Hepatic stellate cell (primary cell): Measurements from ENCODE around the gene CACNA2D3.
"Not testable (repeated sequence)": the region's sequence is repeated elsewhere in the genome, so short reads cannot be mapped to it uniquely, and the experiment has no call there.

ENCODE experiments used
- DNase-seq: peaks from one replicate; pipeline ENCODE4 v3.0.0; 2011; ENCODE audit warnings: low spot score

The CACNA2D3 gene

DNA sequence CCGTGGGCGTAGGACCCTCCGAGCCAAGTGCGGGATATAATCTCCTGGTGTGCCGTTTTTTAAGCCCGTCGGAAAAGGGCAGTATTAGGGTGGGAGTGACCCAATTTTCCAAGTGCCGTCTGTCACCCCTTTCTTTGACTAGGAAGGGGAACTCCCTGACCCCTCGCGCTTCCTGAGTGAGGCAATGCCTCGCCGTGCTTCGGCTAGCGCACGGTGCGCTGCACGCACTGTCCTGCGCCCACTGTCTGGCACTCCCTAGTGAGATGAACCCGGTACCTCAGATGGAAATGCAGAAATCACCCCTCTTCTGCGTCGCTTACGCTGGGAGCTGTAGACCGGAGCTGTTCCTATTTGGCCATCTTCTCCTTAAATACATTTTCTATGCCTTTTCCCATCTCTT lies 342.2 kb downstream of the CACNA2D3 start:
- not testable (repeated sequence) for DNase-seq

DNA sequence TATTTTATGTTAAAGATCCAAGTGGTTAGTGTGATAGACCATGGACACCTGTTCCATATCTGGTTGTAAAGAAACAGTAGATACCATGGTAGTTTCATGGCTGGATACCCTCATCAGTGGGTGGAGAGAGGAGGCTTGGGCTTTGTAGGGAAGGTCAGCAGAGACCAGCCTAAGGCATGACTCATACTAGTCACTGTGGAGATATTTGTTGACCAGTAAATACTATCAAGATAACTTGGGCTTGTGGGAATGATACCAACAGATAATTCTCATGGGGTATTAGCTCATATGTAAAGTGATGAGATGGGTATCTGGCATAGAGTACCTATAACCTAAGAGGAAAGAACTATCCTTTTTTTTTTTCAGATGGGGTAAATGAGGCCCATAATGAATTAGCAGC lies 354.5 kb downstream of the CACNA2D3 start:
- no peak for DNase-seq

GRCh38 chr3:54481606-54482365 lies 359.4 kb downstream of the CACNA2D3 start:
- no peak for DNase-seq

DNA sequence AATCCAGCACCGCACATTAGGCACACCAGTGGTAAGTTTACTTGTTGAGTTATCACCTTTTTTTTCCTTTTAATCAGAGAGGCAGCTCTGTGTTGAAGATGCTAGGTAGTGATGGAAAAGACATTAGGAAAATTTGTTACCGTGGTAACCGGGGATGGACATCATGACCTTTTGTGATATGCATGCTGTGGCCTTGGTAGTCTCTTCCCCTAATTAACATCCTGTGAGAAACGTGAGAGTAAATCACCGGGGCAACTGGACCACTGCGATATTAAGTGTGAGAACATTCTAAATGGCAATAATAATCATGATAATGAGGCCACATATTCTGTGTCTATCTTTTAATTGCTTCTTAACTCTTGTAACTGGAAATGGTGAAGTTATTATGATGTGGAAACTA lies 362.0 kb downstream of the CACNA2D3 start:
- no peak for DNase-seq

GRCh38 chr3:54486317-54486716 lies 364.0 kb downstream of the CACNA2D3 start:
- no peak for DNase-seq

DNA sequence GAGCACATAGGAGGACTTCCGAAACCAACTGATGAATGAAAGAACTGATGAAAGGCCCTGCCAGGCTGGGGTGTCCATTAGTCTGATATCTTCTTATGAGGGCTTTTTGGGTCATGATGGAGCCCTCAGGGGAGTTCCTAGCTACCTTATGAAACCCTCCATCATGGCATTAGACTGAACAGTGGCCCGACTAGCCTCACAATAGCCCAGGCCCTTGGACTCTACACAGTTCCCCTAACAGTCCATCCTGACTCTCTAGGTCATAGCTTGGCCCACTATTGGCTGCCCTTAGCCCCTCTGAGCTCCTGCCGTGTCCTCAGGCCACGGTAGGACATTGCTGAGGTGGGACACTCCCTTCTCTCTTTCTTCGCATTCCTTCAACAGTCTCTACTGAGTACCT lies 365.9 kb downstream of the CACNA2D3 start:
- no peak for DNase-seq

- DNase-seq = no peak
These were observed 371.9 kb downstream of the CACNA2D3 start for GRCh38 chr3:54494209-54494608.

DNA sequence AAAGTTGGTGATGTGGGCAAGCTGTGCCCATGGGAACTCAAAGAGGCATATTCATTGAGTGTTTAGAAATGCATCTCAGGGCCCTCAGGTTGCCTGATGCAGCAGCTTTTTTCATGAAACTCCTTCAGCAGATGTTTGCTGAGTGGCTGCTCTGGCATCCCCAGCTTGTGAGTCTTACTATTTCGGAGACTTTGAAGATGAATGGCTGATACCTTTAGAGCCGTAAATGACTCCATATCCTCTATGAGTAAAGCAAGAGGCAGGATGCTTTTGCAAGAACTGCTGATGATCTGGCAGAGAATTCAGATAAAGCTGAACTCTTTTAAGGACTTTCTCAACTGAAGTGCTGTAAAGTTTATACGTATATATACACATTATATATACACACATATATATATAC lies 384.3 kb downstream of the CACNA2D3 start:
- DNase-seq = no peak

DNA sequence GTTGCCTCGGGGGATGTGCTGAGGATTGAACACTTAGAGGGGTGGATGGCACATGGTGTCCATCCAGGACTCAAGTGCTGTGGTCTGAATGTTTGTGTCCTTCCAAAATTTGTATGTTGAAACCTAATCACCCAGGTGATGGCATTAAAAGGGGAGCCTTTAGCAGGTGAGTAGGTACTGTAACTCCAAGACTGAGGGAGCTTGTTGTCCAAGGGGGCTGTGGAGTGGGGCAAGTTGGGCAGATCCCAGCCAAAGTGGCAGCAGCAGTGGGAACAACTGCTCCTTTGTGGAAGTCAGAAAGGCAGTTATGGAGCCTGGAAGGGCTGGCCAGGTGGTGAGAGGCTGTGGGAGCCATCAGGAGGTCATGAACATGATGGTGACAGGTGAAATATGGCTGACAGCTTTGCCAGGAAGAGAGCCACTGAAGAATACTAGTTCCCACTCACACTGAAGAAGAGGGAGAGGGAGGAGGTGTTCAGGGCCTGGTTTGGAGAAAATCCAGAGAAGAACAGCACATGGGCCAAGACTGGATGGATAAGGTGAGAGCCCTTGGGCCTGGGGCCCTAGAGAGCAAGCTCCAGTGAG lies 385.6 kb downstream of the CACNA2D3 start:
- DNase-seq = no peak

DNA sequence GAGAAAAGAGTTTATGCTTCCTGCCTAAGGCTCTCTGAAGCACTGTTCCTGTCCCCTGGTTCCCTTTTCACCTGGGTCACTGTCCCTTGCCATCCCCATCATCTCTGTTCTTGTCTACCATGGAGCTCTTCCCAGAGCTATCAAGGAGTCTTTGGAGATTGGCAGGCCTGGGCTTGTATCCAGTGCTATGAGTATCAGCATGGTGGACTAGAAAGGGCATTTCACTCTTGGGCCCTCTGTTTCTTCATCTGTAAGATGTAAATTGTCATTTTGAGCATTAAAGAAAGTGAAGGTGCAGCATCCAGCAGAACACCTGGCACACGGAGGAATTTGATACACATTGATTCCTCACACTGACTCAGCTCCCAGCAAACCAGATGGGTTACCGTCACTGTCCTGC lies 388.2 kb downstream of the CACNA2D3 start:
- no peak for DNase-seq

DNA sequence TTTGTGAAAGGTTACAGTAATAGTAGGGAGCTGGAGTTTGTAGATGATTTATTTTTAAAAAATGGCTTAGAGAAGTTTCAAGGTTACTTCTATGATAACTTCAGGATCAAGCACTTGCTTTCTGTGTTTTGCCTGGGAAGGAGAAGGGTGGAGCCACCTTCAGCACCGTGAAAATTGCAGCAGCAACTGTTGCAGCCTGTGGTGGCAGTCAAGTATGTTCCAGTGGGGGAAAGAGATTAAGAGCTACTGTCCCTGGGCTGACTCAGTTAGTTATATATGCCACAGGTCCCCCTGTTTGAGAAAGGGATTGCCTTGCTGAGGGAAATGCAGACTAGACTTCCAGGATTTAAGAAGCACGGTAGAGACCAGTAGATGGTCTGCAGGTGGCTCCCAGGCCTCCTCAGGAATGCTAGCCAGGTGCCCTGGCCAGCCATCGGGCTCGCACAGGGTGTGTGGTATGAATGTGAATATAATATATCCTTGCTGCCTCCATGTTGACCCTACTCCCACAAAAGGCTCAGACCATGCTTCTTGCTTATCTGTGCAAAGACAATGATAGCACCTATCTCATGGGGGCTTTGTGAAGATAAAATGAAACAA lies 389.5 kb downstream of the CACNA2D3 start:
- no peak for DNase-seq

DNA sequence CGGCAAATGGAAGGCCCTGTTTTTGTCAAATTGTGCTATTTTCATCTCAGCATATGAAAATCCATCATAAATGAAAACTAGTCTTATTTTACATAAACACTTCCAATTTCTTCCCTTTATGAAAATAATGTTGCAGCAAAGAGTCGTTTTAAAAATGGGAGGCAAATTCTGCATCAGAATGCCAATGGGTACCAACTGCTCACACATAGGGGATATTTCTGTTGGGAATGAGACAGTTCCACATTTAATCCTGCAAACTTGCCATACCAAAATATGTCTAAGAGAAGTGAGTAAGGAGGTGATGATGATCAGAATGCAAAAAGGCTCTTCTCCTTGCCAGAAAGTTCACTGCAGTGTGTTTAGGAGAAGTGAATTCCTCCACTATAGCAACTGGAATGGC lies 391.7 kb downstream of the CACNA2D3 start:
- no peak for DNase-seq

DNA sequence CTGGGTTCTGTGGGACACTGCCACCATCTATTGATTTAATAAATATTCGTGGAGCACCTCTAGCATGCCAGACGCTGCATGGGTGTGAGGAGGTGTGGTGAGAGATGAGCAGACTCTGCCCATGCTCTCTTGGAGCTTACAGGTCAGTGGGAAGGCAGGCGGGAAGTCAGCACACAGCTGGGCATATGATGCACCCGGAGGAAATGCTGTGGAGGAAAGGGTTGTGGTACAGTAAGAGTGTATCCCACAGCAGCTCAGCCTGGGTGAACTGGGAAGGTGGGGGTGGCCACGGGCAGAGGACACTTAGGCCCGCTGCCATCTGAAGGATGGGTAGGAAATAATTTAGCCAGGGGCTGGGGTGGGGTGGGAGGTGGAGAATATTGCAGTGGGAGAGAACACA lies 392.1 kb downstream of the CACNA2D3 start:
- DNase-seq = no peak

DNA sequence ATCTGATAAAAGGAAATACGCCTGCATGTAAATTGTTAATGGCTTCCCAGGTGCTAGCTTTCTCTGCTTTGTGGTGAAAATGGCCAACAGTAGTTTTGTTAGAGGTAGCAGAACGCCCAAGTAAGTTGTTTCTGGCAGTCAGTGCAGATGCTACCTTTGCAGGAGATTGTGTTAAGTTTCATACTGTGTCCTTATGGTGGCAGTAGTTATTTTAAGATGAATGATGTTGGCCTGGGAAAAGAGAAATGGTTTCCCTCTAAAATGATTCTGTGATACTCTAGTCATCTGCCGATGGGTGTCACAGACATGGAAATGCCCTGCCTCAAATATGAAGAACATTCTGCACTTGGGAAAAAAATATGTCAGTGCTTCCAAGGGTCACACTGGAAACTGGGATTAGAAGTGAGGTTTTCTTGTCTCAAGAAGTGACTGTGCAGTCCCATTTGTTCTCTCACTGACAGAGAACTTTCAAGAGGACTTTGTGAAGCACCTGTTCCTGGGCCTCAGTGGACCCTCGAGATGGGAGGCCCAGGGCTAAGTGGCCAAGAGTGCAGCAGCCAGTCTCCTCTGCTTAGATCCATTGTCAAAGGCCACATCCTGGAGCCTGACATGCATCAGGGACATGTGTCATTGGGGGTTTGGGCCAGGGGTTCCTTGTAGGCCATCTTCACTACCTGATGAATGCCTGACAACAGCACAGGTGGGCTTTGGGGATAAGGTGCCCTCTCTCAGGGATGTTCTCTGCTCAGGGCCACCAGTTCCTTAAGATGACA lies 393.3 kb downstream of the CACNA2D3 start:
- no peak for DNase-seq

DNA sequence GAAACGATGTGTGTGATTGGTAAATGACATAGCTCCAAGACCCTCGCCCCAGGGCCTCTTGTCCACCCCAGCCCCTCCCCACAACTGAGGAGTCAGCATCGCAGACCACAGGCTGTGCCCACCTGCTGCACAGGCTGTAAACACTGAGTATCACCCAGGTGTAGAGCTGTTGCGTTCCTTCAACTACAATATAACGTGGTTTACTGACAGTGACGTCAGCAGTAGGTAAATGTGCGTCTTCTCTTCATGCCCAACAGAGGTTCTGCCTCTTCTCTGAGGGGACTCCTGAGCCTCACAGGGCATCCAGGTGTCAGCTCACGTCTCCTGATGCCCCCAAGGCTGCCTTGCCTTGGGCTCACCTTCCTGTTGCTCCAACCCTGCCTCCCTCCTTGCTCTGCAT lies 395.1 kb downstream of the CACNA2D3 start:
- no peak for DNase-seq

- no peak for DNase-seq
These were observed 395.8 kb downstream of the CACNA2D3 start for GRCh38 chr3:54518011-54518675.

DNA sequence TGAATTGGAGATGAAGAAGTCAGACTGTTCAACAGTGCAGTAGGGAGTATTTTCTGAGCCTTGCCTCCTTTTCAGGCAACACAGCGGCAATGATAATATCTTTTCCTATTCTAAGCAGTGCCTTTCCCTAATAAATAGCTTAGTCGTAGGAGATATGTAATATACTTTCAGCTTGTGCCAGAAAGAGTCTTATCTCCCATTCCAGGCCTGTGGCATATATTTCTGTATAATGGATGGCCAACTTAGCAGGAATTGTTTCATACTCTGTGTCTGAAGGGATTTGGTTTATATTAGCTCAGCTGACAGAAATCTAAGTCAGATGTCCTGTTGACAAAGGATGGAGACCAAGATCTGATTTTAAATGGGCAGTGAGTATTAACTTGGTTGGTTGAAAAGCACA lies 397.1 kb downstream of the CACNA2D3 start:
- DNase-seq = no peak

DNA sequence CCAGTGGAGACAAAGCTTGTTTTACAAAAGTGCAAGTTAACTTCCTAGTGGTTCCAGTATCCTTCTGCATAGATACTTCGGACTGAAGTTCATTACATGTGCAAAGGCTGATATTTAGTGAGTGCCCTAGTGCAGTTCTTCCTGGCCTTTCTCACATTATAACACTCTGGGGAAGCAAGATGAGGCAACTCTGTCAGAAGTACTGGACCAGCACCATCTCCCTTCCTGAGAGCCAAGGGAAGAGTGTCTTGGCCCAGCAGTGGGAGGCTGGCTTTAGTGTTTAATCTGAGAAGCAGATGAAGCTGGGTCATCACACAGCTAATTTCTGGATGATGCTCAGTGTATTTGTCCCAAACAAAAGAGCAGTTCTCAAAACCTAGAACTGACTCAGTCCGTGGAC lies 397.7 kb downstream of the CACNA2D3 start:
- no peak for DNase-seq

DNA sequence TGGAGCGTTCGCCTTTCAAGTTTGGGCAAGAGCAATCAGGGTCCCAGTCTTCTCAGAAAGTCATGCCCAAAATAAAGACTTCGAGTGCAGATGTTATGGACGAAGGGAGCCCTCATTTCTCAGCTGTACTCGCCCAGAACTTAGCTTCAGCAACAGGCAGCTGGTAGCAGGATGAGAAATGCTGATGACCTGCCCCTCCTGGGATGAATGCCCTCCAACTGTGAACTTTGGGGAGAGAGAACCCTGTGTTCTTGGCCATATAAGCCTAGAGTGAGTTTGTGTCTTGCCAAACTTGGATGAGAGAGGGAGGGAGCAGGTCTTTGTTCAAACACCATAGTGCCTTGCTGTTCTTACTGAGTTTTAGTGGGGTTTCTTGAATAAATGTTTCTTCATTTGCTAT lies 405.2 kb downstream of the CACNA2D3 start:
- DNase-seq = no peak

- DNase-seq = no peak
These were observed 405.6 kb downstream of the CACNA2D3 start for GRCh38 chr3:54527953-54528352.

DNA sequence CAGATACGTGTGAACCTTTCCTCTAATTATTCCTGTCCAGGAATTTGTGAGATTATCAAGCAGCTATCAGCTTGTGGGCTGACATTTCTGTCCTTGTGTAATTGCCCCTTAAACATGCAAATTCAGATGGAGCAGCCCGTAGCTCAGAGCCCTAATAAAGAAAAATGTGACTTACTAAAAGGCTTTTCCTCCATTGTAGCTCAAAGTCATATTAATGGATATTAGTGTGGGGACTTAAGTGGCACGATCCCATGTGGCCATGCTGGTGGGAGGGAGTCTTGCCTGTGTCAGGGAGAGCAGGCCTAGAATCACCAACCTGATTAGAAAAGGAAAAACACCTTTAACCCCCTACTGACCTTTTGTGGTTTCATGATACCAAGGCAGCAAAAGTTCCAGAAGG lies 406.3 kb downstream of the CACNA2D3 start:
- DNase-seq = no peak

- DNase-seq = no peak
These were observed 407.7 kb downstream of the CACNA2D3 start for GRCh38 chr3:54530091-54530490.
